ENCODE results near the gene TLL2. TPM values are rescaled to one million over a fixed set of nuclear protein-coding genes. Genes with fewer than 3 reads are reported as not detected.
"Not testable (repeated sequence)": the region's sequence is repeated elsewhere in the genome, so short reads cannot be mapped to it uniquely, and the experiment has no call there.

Gene TLL2
- polyA plus RNA-seq = under 1 TPM in 2 of 3 donors, not detected in 1; 0.09 to 0.32 TPM

- whole genome bisulfite sequencing, 3 donors = 1 to 2% (median 2%) methylated on average over 62 to 68 of the region's 68 CpGs
Measured at GRCh38 chr10:96513698-96514561, at the start of gene TLL2. Gene TLL2 (minus strand): TSS chr10:96513926. CDS start chr10:96513685, 241 bp downstream.

GRCh38 chr10:96560966-96561887, 47.5 kb upstream of the TLL2 start:
- WGBS, 3 donors = 62 to 96% (median 87%) methylated on average over 3 of the region's 3 CpGs
- H3K27ac ChIP-seq (ENCODE audit: low read depth, low read length) = no peak overlapping the region

More at GRCh38 chr10:96513698-96514561, at the start of gene TLL2:
- no peak within 1 kb of the TSS for H3K27ac ChIP-seq (ENCODE audit: low read depth, low read length)

GRCh38 chr10:96560489-96560888, 46.8 kb upstream of the TLL2 start:
- 78 to 82% (median 80%) methylated on average over 2 of the region's 2 CpGs for WGBS, 3 donors
- no peak overlapping the region for H3K27ac ChIP-seq (ENCODE audit: low read depth, low read length)

GRCh38 chr10:96556003-96556402, 42.3 kb upstream of the TLL2 start:
- no peak overlapping the region for H3K27ac ChIP-seq (ENCODE audit: low read depth, low read length)
- WGBS, 3 donors = 26 to 83% (median 81%) methylated on average over 1 of the region's 1 CpG

GRCh38 chr10:96555330-96555729, 41.6 kb upstream of the TLL2 start:
- no peak overlapping the region for H3K27ac ChIP-seq (ENCODE audit: low read depth, low read length)
- WGBS, 3 donors = 82 to 94% (median 94%) methylated on average over 3 of the region's 3 CpGs

GRCh38 chr10:96548589-96548988, 34.9 kb upstream of the TLL2 start:
- no peak overlapping the region for H3K27ac ChIP-seq (ENCODE audit: low read depth, low read length)
- WGBS, 3 donors = 83 to 85% (median 85%) methylated on average over 5 of the region's 5 CpGs

- H3K27ac ChIP-seq (ENCODE audit: low read depth, low read length) = not testable (repeated sequence)
- 95 to 97% (median 97%) methylated on average over 10 of the region's 10 CpGs for WGBS, 3 donors
Measured at GRCh38 chr10:96545558-96545957, 31.8 kb upstream of the TLL2 start.

GRCh38 chr10:96541921-96542320, 28.2 kb upstream of the TLL2 start:
- H3K27ac ChIP-seq (ENCODE audit: low read depth, low read length) = no peak overlapping the region
- WGBS, 3 donors = 85 to 94% (median 91%) methylated on average over 2 of the region's 2 CpGs

- 93 to 98% (median 94%) methylated on average over 3 of the region's 3 CpGs for WGBS, 3 donors
- H3K27ac ChIP-seq (ENCODE audit: low read depth, low read length) = no peak overlapping the region
Measured at GRCh38 chr10:96540240-96540639, 26.5 kb upstream of the TLL2 start.

- H3K27ac ChIP-seq (ENCODE audit: low read depth, low read length) = no peak overlapping the region
- 97 to 100% (median 100%) methylated on average over 1 of the region's 1 CpG for WGBS, 3 donors
Measured at GRCh38 chr10:96538683-96539082, 25.0 kb upstream of the TLL2 start.

- WGBS, 3 donors = 90 to 93% (median 92%) methylated on average over 1 of the region's 1 CpG
- H3K27ac ChIP-seq (ENCODE audit: low read depth, low read length) = no peak overlapping the region
Measured at GRCh38 chr10:96536129-96536528, 22.4 kb upstream of the TLL2 start.

- WGBS, 3 donors = 48 to 83% (median 56%) methylated on average over 1 of the region's 1 CpG
Measured at GRCh38 chr10:96532523-96532922, 18.8 kb upstream of the TLL2 start.

GRCh38 chr10:96529634-96530279, 16.0 kb upstream of the TLL2 start:
- WGBS, 3 donors = 50 to 73% (median 68%) methylated on average over 6 of the region's 6 CpGs
- H3K27ac ChIP-seq (ENCODE audit: low read depth, low read length) = no peak overlapping the region

More at GRCh38 chr10:96532523-96532922, 18.8 kb upstream of the TLL2 start:
- no peak overlapping the region for H3K27ac ChIP-seq (ENCODE audit: low read depth, low read length)

GRCh38 chr10:96524741-96525140, 11.0 kb upstream of the TLL2 start:
- 69 to 81% (median 73%) methylated on average over 1 of the region's 1 CpG for WGBS, 3 donors
- no peak overlapping the region for H3K27ac ChIP-seq (ENCODE audit: low read depth, low read length)

GRCh38 chr10:96517284-96517683, 3.6 kb upstream of the TLL2 start:
- WGBS, 3 donors = 88 to 94% (median 91%) methylated on average over 1 of the region's 1 CpG
- no peak overlapping the region for H3K27ac ChIP-seq (ENCODE audit: low read depth, low read length)

GRCh38 chr10:96516337-96516736, 2.6 kb upstream of the TLL2 start:
- no peak overlapping the region for H3K27ac ChIP-seq (ENCODE audit: low read depth, low read length)
- 83 to 96% (median 91%) methylated on average over 2 of the region's 2 CpGs for WGBS, 3 donors

- no peak overlapping the region for H3K27ac ChIP-seq (ENCODE audit: low read depth, low read length)
- WGBS, 3 donors = 0 to 1% (median 0%) methylated on average over 26 to 31 of the region's 31 CpGs
Measured at GRCh38 chr10:96513305-96513697, 425 bp downstream of the TLL2 start.

- 2% methylated on average over 63 to 65 of the region's 65 CpGs for WGBS, 3 donors
Measured at GRCh38 chr10:96512524-96513304, 1.0 kb downstream of the TLL2 start.

More at GRCh38 chr10:96512524-96513304, 1.0 kb downstream of the TLL2 start:
- H3K27ac ChIP-seq (ENCODE audit: low read depth, low read length) = no peak overlapping the region
